ENCODE results near the gene C6orf15. TPM values are rescaled to one million over a fixed set of nuclear protein-coding genes. Genes with fewer than 3 reads are reported as not detected.

C6orf15 gene
- total RNA-seq, 1 experiment from 2014 or later, result not detected

- DNase-seq, result no peak
- Mint-ChIP-seq H3K27ac (ENCODE audit: unreplicated experiment) (no peak overlapping the region), H3K9me3 (ENCODE audit: unreplicated experiment) (no peaks in the 10 kb centered on the region), H3K27me3 (ENCODE audit: insufficient read depth, unreplicated experiment) (no peaks in the 10 kb centered on the region), H3K4me1 (ENCODE audit: low read depth, unreplicated experiment) (peaks cover 14% of the 10 kb centered on the region), H3K36me3 (ENCODE audit: insufficient read depth, unreplicated experiment) (no peaks in the 10 kb centered on the region), H3K4me3 (ENCODE audit: unreplicated experiment) (no peak overlapping the region)
- H3K4me1 ChIP-seq, result peaks cover 13% of the 10 kb centered on the region
- intact Hi-C loops (cut with micrococcal nuclease; ENCODE audit: unreplicated experiment), result no loop called here
- CTCF ChIA-PET, result no interaction called here
- no peaks in the 10 kb centered on the region for H3K36me3 ChIP-seq (ENCODE audit: control insufficient read depth, insufficient read depth, low read length)
- H3K9me3 ChIP-seq, result no peaks in the 10 kb centered on the region
- BruUV-seq (replicated peaks), result no TSS peak
- no peak overlapping the region for H3K4me3 ChIP-seq (ENCODE audit: low read depth, low read length)
- no peaks in the 10 kb centered on the region for H3K27me3 ChIP-seq (replicated peaks; ENCODE audit: control insufficient read depth, insufficient read depth, low read length)
- no peak for TF ChIP-seq CTCF (IDR thresholded peaks at IDR 0.05; ENCODE audit: insufficient read depth in 1 of 2, low read depth in 1 of 2, low read length in 1 of 2, severe bottlenecking in 1 of 2, unreplicated experiment in 1 of 2)
- POLR2A ChIA-PET, result no interaction called here
Measured at GRCh38 chr6:31096656-31097055, 15.7 kb downstream of the C6orf15 start.

DNA sequence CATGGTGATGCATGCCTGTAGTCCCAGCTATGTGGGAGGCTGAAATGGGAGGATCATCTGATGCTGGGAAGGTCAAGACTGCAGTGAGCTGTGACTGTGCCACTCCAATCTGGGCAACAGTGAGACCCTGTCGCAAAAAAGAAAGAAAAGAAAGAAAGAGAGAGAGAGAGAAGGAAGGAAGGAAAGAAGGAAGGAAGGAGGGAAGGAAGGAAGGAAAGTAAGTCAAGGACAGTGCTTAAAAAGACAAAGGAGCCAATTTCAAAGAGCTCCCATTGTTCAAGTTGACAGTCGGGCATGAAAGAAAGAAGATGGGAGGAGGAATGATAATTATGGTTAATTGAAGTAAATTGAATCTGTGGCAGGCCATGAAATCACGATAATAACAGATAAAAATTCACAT is 16.2 kb downstream of the C6orf15 start:
- no peak for DNase-seq
- Histone ChIP-seq H3K4me3 (ENCODE audit: low read depth, low read length) (no peak overlapping the region), H3K27me3 (replicated peaks; ENCODE audit: control insufficient read depth, insufficient read depth, low read length) (no peaks in the 10 kb centered on the region), H3K9me3 (no peaks in the 10 kb centered on the region), H3K4me1 (peaks cover 13% of the 10 kb centered on the region), H3K36me3 (ENCODE audit: control insufficient read depth, insufficient read depth, low read length) (no peaks in the 10 kb centered on the region)
- TF ChIP-seq CTCF (IDR thresholded peaks at IDR 0.05; ENCODE audit: insufficient read depth in 1 of 2, low read depth in 1 of 2, low read length in 1 of 2, severe bottlenecking in 1 of 2, unreplicated experiment in 1 of 2), result no peak
- no TSS peak for BruUV-seq (replicated peaks)
- no peaks in the 10 kb centered on the region for H3K36me3 Mint-ChIP-seq (ENCODE audit: insufficient read depth, unreplicated experiment)
- ChIA-PET POLR2A (no interaction called here), CTCF (no interaction called here)
- no peaks in the 10 kb centered on the region for H3K27me3 Mint-ChIP-seq (ENCODE audit: insufficient read depth, unreplicated experiment)
- no peaks in the 10 kb centered on the region for H3K9me3 Mint-ChIP-seq (ENCODE audit: unreplicated experiment)
- no peak overlapping the region for H3K27ac Mint-ChIP-seq (ENCODE audit: unreplicated experiment)
- no peak overlapping the region for H3K4me3 Mint-ChIP-seq (ENCODE audit: unreplicated experiment)
- H3K4me1 Mint-ChIP-seq (ENCODE audit: low read depth, unreplicated experiment), result peaks cover 14% of the 10 kb centered on the region
- intact Hi-C loops (cut with micrococcal nuclease; ENCODE audit: unreplicated experiment), result no loop called here

- no peaks in the 10 kb centered on the region for H3K9me3 ChIP-seq
- DNase-seq, result no peak
- peaks cover 13% of the 10 kb centered on the region for H3K4me1 ChIP-seq
- intact Hi-C loops (cut with micrococcal nuclease; ENCODE audit: unreplicated experiment), result no loop called here
- Mint-ChIP-seq H3K4me1 (ENCODE audit: low read depth, unreplicated experiment) (peaks cover 14% of the 10 kb centered on the region), H3K4me3 (ENCODE audit: unreplicated experiment) (no peak overlapping the region), H3K36me3 (ENCODE audit: insufficient read depth, unreplicated experiment) (no peaks in the 10 kb centered on the region), H3K9me3 (ENCODE audit: unreplicated experiment) (no peaks in the 10 kb centered on the region), H3K27ac (ENCODE audit: unreplicated experiment) (no peak overlapping the region), H3K27me3 (ENCODE audit: insufficient read depth, unreplicated experiment) (no peaks in the 10 kb centered on the region)
- no peaks in the 10 kb centered on the region for H3K27me3 ChIP-seq (replicated peaks; ENCODE audit: control insufficient read depth, insufficient read depth, low read length)
- H3K36me3 ChIP-seq (ENCODE audit: control insufficient read depth, insufficient read depth, low read length), result no peaks in the 10 kb centered on the region
- no peak for TF ChIP-seq CTCF (IDR thresholded peaks at IDR 0.05; ENCODE audit: insufficient read depth in 1 of 2, low read depth in 1 of 2, low read length in 1 of 2, severe bottlenecking in 1 of 2, unreplicated experiment in 1 of 2)
- ChIA-PET CTCF (interaction anchor here (1.0 to 1.1 kb wide), 2 partner anchors 24 to 35 kb away, joined by 3 to 4 read pairs; no protein-coding TSS in a partner anchor), POLR2A (no interaction called here)
- no peak overlapping the region for H3K4me3 ChIP-seq (ENCODE audit: low read depth, low read length)
- BruUV-seq (replicated peaks), result no TSS peak
Measured at GRCh38 chr6:31094389-31094881, 17.9 kb downstream of the C6orf15 start.

All from Caco-2 (cell line).